ENCODE data around the gene TRMO. TPM values are rescaled to one million over a fixed set of nuclear protein-coding genes. Genes with fewer than 3 reads are reported as not detected.

TRMO gene
- total RNA-seq, 1 donor from 2014 or later, result 12.7 TPM

GRCh38 chr9:97936998-97937397 lies 14.7 kb upstream of the TRMO start:
- no peak overlapping the region for H3K27ac Mint-ChIP-seq
- DNase-seq (ENCODE audit: low spot score in 2 of 2, unreplicated experiment in 2 of 2), result no peak
- H3K4me3 Mint-ChIP-seq, result no peak overlapping the region
- no peak for TF ChIP-seq CTCF (IDR thresholded peaks at IDR 0.05; ENCODE audit: unreplicated experiment)
- peaks cover 89% of the 10 kb centered on the region for H3K27me3 Mint-ChIP-seq (ENCODE audit: low read depth)
- no peaks in the 10 kb centered on the region for H3K4me1 Mint-ChIP-seq
- H3K36me3 Mint-ChIP-seq, result no peaks in the 10 kb centered on the region
- no peaks in the 10 kb centered on the region for H3K9me3 Mint-ChIP-seq

- Mint-ChIP-seq H3K27ac (no peak overlapping the region), H3K36me3 (no peaks in the 10 kb centered on the region), H3K4me1 (no peaks in the 10 kb centered on the region), H3K9me3 (no peaks in the 10 kb centered on the region), H3K27me3 (ENCODE audit: low read depth) (peaks cover 93% of the 10 kb centered on the region), H3K4me3 (no peak overlapping the region)
- no peak for DNase-seq (ENCODE audit: low spot score in 2 of 2, unreplicated experiment in 2 of 2)
- TF ChIP-seq CTCF (IDR thresholded peaks at IDR 0.05; ENCODE audit: unreplicated experiment), result no peak
Observed at GRCh38 chr9:97935276-97935675, 13.0 kb upstream of the TRMO start.

GRCh38 chr9:97934321-97935115 lies 12.2 kb upstream of the TRMO start:
- Mint-ChIP-seq H3K4me3 (no peak overlapping the region), H3K27me3 (ENCODE audit: low read depth) (peaks cover 94% of the 10 kb centered on the region), H3K9me3 (no peaks in the 10 kb centered on the region), H3K36me3 (no peaks in the 10 kb centered on the region), H3K27ac (no peak overlapping the region), H3K4me1 (no peaks in the 10 kb centered on the region)
- no peak for TF ChIP-seq CTCF (IDR thresholded peaks at IDR 0.05; ENCODE audit: unreplicated experiment)
- no peak for DNase-seq (ENCODE audit: low spot score in 2 of 2, unreplicated experiment in 2 of 2)

- Mint-ChIP-seq H3K9me3 (no peaks in the 10 kb centered on the region), H3K4me3 (no peak overlapping the region), H3K4me1 (no peaks in the 10 kb centered on the region), H3K27me3 (ENCODE audit: low read depth) (peaks cover 94% of the 10 kb centered on the region), H3K36me3 (no peaks in the 10 kb centered on the region), H3K27ac (no peak overlapping the region)
- TF ChIP-seq CTCF (IDR thresholded peaks at IDR 0.05; ENCODE audit: unreplicated experiment), result no peak
- DNase-seq (ENCODE audit: low spot score in 2 of 2, unreplicated experiment in 2 of 2), result no peak
Observed at GRCh38 chr9:97933297-97933998, 11.1 kb upstream of the TRMO start.

- Mint-ChIP-seq H3K27me3 (ENCODE audit: low read depth) (peaks cover 90% of the 10 kb centered on the region), H3K27ac (no peak overlapping the region), H3K4me3 (no peak overlapping the region), H3K9me3 (no peaks in the 10 kb centered on the region), H3K4me1 (no peaks in the 10 kb centered on the region), H3K36me3 (no peaks in the 10 kb centered on the region)
- no peak for TF ChIP-seq CTCF (IDR thresholded peaks at IDR 0.05; ENCODE audit: unreplicated experiment)
- DNase-seq (ENCODE audit: low spot score in 2 of 2, unreplicated experiment in 2 of 2), result no peak
Observed at GRCh38 chr9:97930972-97931371, 8.7 kb upstream of the TRMO start.
